ENCODE measurements around the gene S1PR4. TPM values are rescaled to one million over a fixed set of nuclear protein-coding genes. Genes with fewer than 3 reads are reported as not detected.

Gene S1PR4
- total and polyA plus RNA-seq, 2 of the 13 experiments (the other 11 are each of a cell fraction or from before 2014, with no cell fraction given), result 0.07 to 0.09 TPM

DNA sequence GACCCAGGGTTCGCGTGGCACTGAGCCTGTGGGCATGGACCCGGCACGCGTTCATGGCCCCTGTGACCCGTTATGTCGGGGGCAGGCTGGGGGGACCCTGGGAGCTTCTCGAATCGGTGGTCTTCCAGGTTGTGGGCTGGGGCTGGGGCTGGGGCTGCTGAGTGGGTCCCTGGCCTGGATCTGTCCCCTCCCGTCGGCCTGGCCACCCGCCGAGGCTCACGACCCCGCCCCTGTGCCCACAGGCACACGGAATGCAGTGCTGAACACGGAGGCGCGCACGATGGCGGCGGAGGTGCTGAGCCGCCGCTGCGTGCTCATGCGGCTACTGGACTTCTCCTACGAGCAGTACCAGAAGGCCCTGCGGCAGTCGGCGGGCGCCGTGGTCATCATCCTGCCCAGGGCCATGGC, 13.7 kb downstream of the S1PR4 start:
- ChIA-PET POLR2A (no interaction called here), CTCF (ENCODE audit: low intra/inter-chr PET ratio, low total read pairs) (no interaction called here)
- intact Hi-C loops (cut with micrococcal nuclease; ENCODE audit: unreplicated experiment), result no loop called here
- Histone ChIP-seq H3K4me1 (ENCODE audit: insufficient read depth, low read length) (peaks cover 17% of the 10 kb centered on the region), H3K9ac (ENCODE audit: insufficient read depth, low read depth, low read length) (no peak overlapping the region), H2AFZ (ENCODE audit: low read length) (no peak overlapping the region), H3K27ac (ENCODE audit: extremely low read length, insufficient read depth, low read length) (no peak overlapping the region), H4K20me1 (ENCODE audit: insufficient read depth, low read length) (peaks cover 1% of the 10 kb centered on the region; the same call in 1 of the 2 replicates), H3K9me3 (ENCODE audit: low read length) (no peaks in the 10 kb centered on the region), H3K4me2 (ENCODE audit: low read depth, low read length) (no peak overlapping the region), H3K4me3 (replicated peaks in 1 of 3; ENCODE audit: insufficient read depth in 1 of 3, low read depth in 2 of 3, low read length in 3 of 3) (no peak overlapping the region), H3K79me2 (ENCODE audit: insufficient read depth, low read length) (peaks cover 31% of the 10 kb centered on the region), H3K36me3 (replicated peaks in 1 of 2; ENCODE audit: control insufficient read depth in 1 of 2, insufficient read depth in 2 of 2, low read length in 2 of 2) (peaks cover 5 to 15% of the 10 kb centered on the region in 2 experiments; a peak in 3 of 5 replicates), H3K27me3 (ENCODE audit: control insufficient read depth in 1 of 2, insufficient read depth in 2 of 2, low read length in 2 of 2) (no peaks in the 10 kb centered on the region)
- no peak for ATAC-seq
- FAIRE-seq, result no peak
- DNase-seq (ENCODE audit: low spot score), result no peak
- TF ChIP-seq ZNF577 (CRISPR knock-in tag; IDR thresholded peaks at IDR 0.05; ENCODE audit: borderline replicate concordance, low read depth) (no peak), RBFOX2 (IDR thresholded peaks at IDR 0.05; ENCODE audit: low read depth, low read length) (peak; percentile 46), ZNF768 (CRISPR knock-in tag; IDR thresholded peaks at IDR 0.05) (peak; percentile 30; the same call in 1 of the 2 replicates), PREB (CRISPR knock-in tag; IDR thresholded peaks at IDR 0.05) (no peak), AGO2 (optimal IDR thresholded peaks at IDR 0.05; ENCODE audit: low read depth, low read length) (peak; percentile 41)
- in situ Hi-C loops (cut with HindIII; ENCODE audit: extremely low pct_ligation_motif_present, low pct_unique_long_range_greater_than_20kb), result no loop called here
- WGBS (ENCODE audit: low lambda C conversion rate), result 100% methylated on average over 5 of the region's 32 CpGs
- no TSS peak for BruUV-seq (replicated peaks)

GRCh38 chr19:3192684-3193083, 14.1 kb downstream of the S1PR4 start:
- Histone ChIP-seq H2AFZ (ENCODE audit: low read length) (no peak overlapping the region), H3K4me2 (ENCODE audit: low read depth, low read length) (no peak overlapping the region), H3K9ac (ENCODE audit: insufficient read depth, low read depth, low read length) (no peak overlapping the region), H3K27me3 (ENCODE audit: control insufficient read depth in 1 of 2, insufficient read depth in 2 of 2, low read length in 2 of 2) (no peaks in the 10 kb centered on the region), H4K20me1 (ENCODE audit: insufficient read depth, low read length) (no peaks in the 10 kb centered on the region), H3K4me1 (ENCODE audit: insufficient read depth, low read length) (peaks cover 13% of the 10 kb centered on the region), H3K79me2 (ENCODE audit: insufficient read depth, low read length) (peaks cover 27% of the 10 kb centered on the region), H3K9me3 (ENCODE audit: low read length) (no peaks in the 10 kb centered on the region), H3K36me3 (replicated peaks in 1 of 2; ENCODE audit: control insufficient read depth in 1 of 2, insufficient read depth in 2 of 2, low read length in 2 of 2) (peaks cover 5 to 15% of the 10 kb centered on the region in 2 experiments; a peak in 3 of 5 replicates), H3K4me3 (replicated peaks in 1 of 3; ENCODE audit: insufficient read depth in 1 of 3, low read depth in 2 of 3, low read length in 3 of 3) (no peak overlapping the region), H3K27ac (ENCODE audit: extremely low read length, insufficient read depth, low read length) (no peak overlapping the region)
- POLR2A ChIA-PET, result no interaction called here
- WGBS (ENCODE audit: low lambda C conversion rate), result no CpG with 5 or more reads among the region's 14 CpGs
- CTCF ChIA-PET (ENCODE audit: low intra/inter-chr PET ratio, low total read pairs), result no interaction called here
- DNase-seq (ENCODE audit: low spot score), result no peak
- in situ Hi-C loops (cut with HindIII; ENCODE audit: extremely low pct_ligation_motif_present, low pct_unique_long_range_greater_than_20kb), result no loop called here
- no peak for ATAC-seq
- TF ChIP-seq ZNF333 (CRISPR knock-in tag; IDR thresholded peaks at IDR 0.05; ENCODE audit: borderline replicate concordance) (no peak), ZFP41 (CRISPR knock-in tag; IDR thresholded peaks at IDR 0.05; ENCODE audit: borderline replicate concordance) (no peak)
- no TSS peak for BruUV-seq (replicated peaks)
- intact Hi-C loops (cut with micrococcal nuclease; ENCODE audit: unreplicated experiment), result no loop called here
- no peak for FAIRE-seq

All from HepG2 (cell line).